HG02678 (cell line): ENCODE results near the gene TMEM190.

Experiments
- ATAC-seq: cut with Tn5 transposase; IDR thresholded peaks from one replicate; pipeline ENCODE4 v1.9.1; 2021; ENCODE audit warnings: mild to moderate bottlenecking, moderate library complexity; ENCODE audit not compliant: unreplicated experiment

Gene TMEM190

GRCh38 chr19:55350620-55351315 is 25.9 kb upstream of the TMEM190 start:
- ATAC-seq: no peak

GRCh38 chr19:55352040-55352439 is 24.6 kb upstream of the TMEM190 start:
- no peak for ATAC-seq

GRCh38 chr19:55352549-55353145 is 24.0 kb upstream of the TMEM190 start:
- ATAC-seq: no peak

GRCh38 chr19:55353356-55353802 is 23.2 kb upstream of the TMEM190 start:
- no peak for ATAC-seq

- ATAC-seq: no peak
Observed at GRCh38 chr19:55353803-55354697, 22.6 kb upstream of the TMEM190 start.

GRCh38 chr19:55354698-55355212 is 21.9 kb upstream of the TMEM190 start, which contains the start of gene COX6B2:
TSS of gene COX6B2 (minus strand) at chr19:55354719. CDS start at chr19:55354521, 198 bp downstream.
- ATAC-seq: no peak

GRCh38 chr19:55355213-55355821 is 21.3 kb upstream of the TMEM190 start:
- ATAC-seq: no peak

GRCh38 chr19:55358493-55358892 is 18.1 kb upstream of the TMEM190 start:
- no peak for ATAC-seq

GRCh38 chr19:55358943-55359908 is 17.4 kb upstream of the TMEM190 start:
- ATAC-seq: no peak

- no peak for ATAC-seq
Observed at GRCh38 chr19:55360902-55361301, 15.7 kb upstream of the TMEM190 start.

GRCh38 chr19:55362174-55362989 is 14.2 kb upstream of the TMEM190 start:
- ATAC-seq: no peak

GRCh38 chr19:55362990-55363716 is 13.5 kb upstream of the TMEM190 start, which contains the start of gene GARIN5B:
TSS of gene GARIN5B (minus strand) at chr19:55363260. CDS start at chr19:55363066, 194 bp downstream.
- no peak for ATAC-seq

- no peak for ATAC-seq
Observed at GRCh38 chr19:55365245-55365644, 11.4 kb upstream of the TMEM190 start.

- ATAC-seq: no peak
Observed at GRCh38 chr19:55365964-55366363, 10.7 kb upstream of the TMEM190 start.

GRCh38 chr19:55366790-55367189 is 9.8 kb upstream of the TMEM190 start:
- no peak for ATAC-seq

GRCh38 chr19:55368106-55368505 is 8.5 kb upstream of the TMEM190 start:
- ATAC-seq: no peak

- no peak for ATAC-seq
Observed at GRCh38 chr19:55368701-55369563, 7.7 kb upstream of the TMEM190 start.
